Ishikawa (cell line): Measurements from ENCODE around the gene MEDAG.

Source experiments
- CEBPB ChIP-seq: IDR thresholded peaks from 2 replicates; pipeline ENCODE4 v1.6.1; 2012
- CREB1 ChIP-seq: IDR thresholded peaks from 2 replicates; pipeline ENCODE4 v1.6.1; 2012; ENCODE audit warnings: low read depth
- EGR1 ChIP-seq: IDR thresholded peaks from 2 replicates; pipeline ENCODE4 v1.6.1; 2012
- EP300 ChIP-seq: IDR thresholded peaks from 2 replicates; pipeline ENCODE4 v1.6.1; 2012; ENCODE audit warnings: borderline replicate concordance
- FOXM1 ChIP-seq: IDR thresholded peaks from 2 replicates; pipeline ENCODE4 v1.6.1; 2012; ENCODE audit warnings: low read depth, borderline replicate concordance
- MAX ChIP-seq: IDR thresholded peaks from 2 replicates; pipeline ENCODE4 v1.6.1; 2012
- NFIC ChIP-seq: IDR thresholded peaks from 2 replicates; pipeline ENCODE4 v1.6.1; 2012
- RAD21 ChIP-seq: IDR thresholded peaks from 2 replicates; pipeline ENCODE4 v1.6.1; 2012; ENCODE audit warnings: low read depth
- REST ChIP-seq: IDR thresholded peaks from 2 replicates; pipeline ENCODE4 v1.6.1; 2012; ENCODE audit warnings: low read depth, mild to moderate bottlenecking
- TAF1 ChIP-seq: IDR thresholded peaks from 2 replicates; pipeline ENCODE4 v1.6.1; 2012; ENCODE audit warnings: low read depth, mild to moderate bottlenecking
- TCF12 ChIP-seq: IDR thresholded peaks from 2 replicates; pipeline ENCODE4 v1.6.1; 2012; ENCODE audit warnings: low read depth
- TEAD4 ChIP-seq: IDR thresholded peaks from 2 replicates; pipeline ENCODE4 v1.6.1; 2012
- USF1 ChIP-seq: IDR thresholded peaks from 2 replicates; pipeline ENCODE4 v1.6.1; 2012
- YY1 ChIP-seq: IDR thresholded peaks from 2 replicates; pipeline ENCODE4 v1.6.1; 2012; ENCODE audit warnings: low read depth
- ZBTB7A ChIP-seq: IDR thresholded peaks from 2 replicates; pipeline ENCODE4 v1.6.1; 2012; ENCODE audit warnings: low read depth

The MEDAG gene

DNA sequence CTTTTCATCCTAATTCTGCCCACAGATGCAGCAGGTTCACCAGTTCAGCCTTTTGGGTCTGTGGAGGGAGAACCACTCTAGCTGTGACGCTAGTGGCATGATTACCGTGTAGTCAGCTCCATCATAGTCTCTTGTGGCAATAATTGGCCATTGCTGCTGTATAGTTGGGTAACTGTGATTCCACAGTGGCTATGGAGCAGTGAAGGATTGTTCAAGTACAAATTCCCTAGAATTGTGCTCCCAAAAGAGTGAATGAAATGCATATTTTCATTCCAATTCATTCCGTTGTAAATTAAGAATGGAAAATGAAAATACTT lies 27.2 kb downstream of the MEDAG start:
- TF ChIP-seq EP300 (no peak), TEAD4 (no peak), TCF12 (no peak), ZBTB7A (no peak), RAD21 (no peak), EGR1 (no peak), TAF1 (no peak), NFIC (no peak), FOXM1 (no peak), REST (no peak), MAX (no peak), USF1 (no peak), CEBPB (no peak), CREB1 (no peak), YY1 (no peak)

DNA sequence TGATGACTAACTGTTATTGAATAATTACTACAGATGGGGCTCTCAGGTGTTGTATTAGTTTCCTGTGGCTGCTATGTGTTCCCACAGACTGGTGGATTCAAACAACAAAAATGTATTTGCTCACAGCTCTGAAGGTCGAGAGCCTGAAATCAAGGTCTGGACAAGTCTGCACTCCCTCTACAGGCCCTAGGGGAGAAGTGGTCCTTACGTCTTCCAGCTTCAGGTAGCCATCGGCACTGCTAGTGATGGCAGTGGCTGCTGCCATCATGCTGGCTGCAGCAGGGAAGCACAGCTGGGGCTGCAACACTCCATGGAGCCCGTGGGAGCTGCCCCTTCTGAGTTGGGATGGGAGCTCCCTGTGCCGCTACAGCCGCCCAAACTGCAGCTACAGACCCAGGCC lies 28.3 kb downstream of the MEDAG start:
- no peak for TF ChIP-seq TAF1
- no peak for TF ChIP-seq CREB1
- TF ChIP-seq REST, result no peak
- TF ChIP-seq YY1, result no peak
- TF ChIP-seq FOXM1, result no peak
- no peak for TF ChIP-seq ZBTB7A
- no peak for TF ChIP-seq EP300
- TF ChIP-seq USF1, result no peak
- TF ChIP-seq TCF12, result no peak
- no peak for TF ChIP-seq NFIC
- TF ChIP-seq TEAD4, result no peak
- no peak for TF ChIP-seq CEBPB
- no peak for TF ChIP-seq RAD21
- TF ChIP-seq MAX, result no peak
- TF ChIP-seq EGR1, result no peak

GRCh38 chr13:30934803-30935202 lies 28.7 kb downstream of the MEDAG start:
- no peak for TF ChIP-seq TAF1
- no peak for TF ChIP-seq EP300
- TF ChIP-seq EGR1, result no peak
- no peak for TF ChIP-seq RAD21
- no peak for TF ChIP-seq REST
- no peak for TF ChIP-seq NFIC
- no peak for TF ChIP-seq YY1
- TF ChIP-seq TEAD4, result no peak
- TF ChIP-seq MAX, result no peak
- TF ChIP-seq FOXM1, result no peak
- no peak for TF ChIP-seq TCF12
- no peak for TF ChIP-seq USF1

DNA sequence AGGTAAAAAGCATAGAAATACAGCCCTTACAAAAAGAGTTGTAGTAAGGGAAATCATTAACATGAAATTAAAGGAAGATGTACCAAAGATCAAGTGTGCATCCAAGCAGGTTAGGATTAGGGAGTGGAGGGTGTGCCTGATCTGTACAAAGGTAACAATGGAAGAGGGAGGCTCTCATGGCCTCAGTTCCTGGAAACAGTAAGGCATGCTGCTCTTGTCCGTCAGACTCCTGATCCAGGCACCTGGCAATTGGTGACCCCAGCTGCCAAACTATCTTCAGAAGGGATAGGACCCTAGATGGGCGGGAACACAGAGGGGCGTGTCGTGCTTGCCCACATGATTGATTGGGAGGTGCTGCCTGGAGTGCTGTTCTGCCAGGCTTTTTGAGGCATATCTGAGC lies 30.9 kb downstream of the MEDAG start:
- TF ChIP-seq YY1 (no peak), ZBTB7A (no peak), TAF1 (no peak), RAD21 (no peak)
